Measurements from ENCODE around the gene DBH.

DBH gene

GRCh38 chr9:133693116-133693515 is 57.0 kb downstream of the DBH start:
- ChIA-PET CTCF (interaction anchor here (0.6 to 0.7 kb wide), 2 partner anchors 34 to 157 kb away, joined by 3 read pairs; no protein-coding TSS in a partner anchor), POLR2A (ENCODE audit: low non-redundant PET) (no interaction called here)
- DNase-seq (ENCODE audit: low spot score), result no peak
- TF ChIP-seq CTCF (conservative IDR thresholded peaks at IDR 0.05; ENCODE audit: low read depth), result no peak
- no peak overlapping the region for H3K27ac ChIP-seq

- no peak for TF ChIP-seq CTCF (conservative IDR thresholded peaks at IDR 0.05; ENCODE audit: low read depth)
- ChIA-PET POLR2A (ENCODE audit: low non-redundant PET) (no interaction called here), CTCF (interaction anchor here (0.7 kb wide), 2 partner anchors 33 to 58 kb away, joined by 3 read pairs; no protein-coding TSS in a partner anchor)
- no peak overlapping the region for H3K27ac ChIP-seq
- DNase-seq (ENCODE audit: low spot score), result no peak
These were observed 57.8 kb downstream of the DBH start for GRCh38 chr9:133693703-133694529.

- DNase-seq (ENCODE audit: low spot score), result no peak
- CTCF ChIA-PET, result interaction anchor here (0.7 kb wide), 1 partner anchor 59 kb away, joined by 3 read pairs; no protein-coding TSS in a partner anchor
- H3K27ac ChIP-seq, result no peak overlapping the region
- POLR2A ChIA-PET (ENCODE audit: low non-redundant PET), result no interaction called here
- no peak for TF ChIP-seq CTCF (conservative IDR thresholded peaks at IDR 0.05; ENCODE audit: low read depth)
These were observed 58.5 kb downstream of the DBH start for GRCh38 chr9:133694686-133695085.

- H3K27ac ChIP-seq, result no peak overlapping the region
- TF ChIP-seq CTCF (conservative IDR thresholded peaks at IDR 0.05; ENCODE audit: low read depth), result no peak
- DNase-seq (ENCODE audit: low spot score), result no peak
- POLR2A ChIA-PET (ENCODE audit: low non-redundant PET), result no interaction called here
- CTCF ChIA-PET, result interaction anchor here (0.6 kb wide), 1 partner anchor 409 kb away, joined by 3 read pairs; no protein-coding TSS in a partner anchor
These were observed 59.9 kb downstream of the DBH start for GRCh38 chr9:133696071-133696472.

- DNase-seq (ENCODE audit: low spot score), result no peak
- H3K27ac ChIP-seq, result no peak overlapping the region
- TF ChIP-seq CTCF (conservative IDR thresholded peaks at IDR 0.05; ENCODE audit: low read depth), result no peak
- ChIA-PET POLR2A (ENCODE audit: low non-redundant PET) (no interaction called here), CTCF (no interaction called here)
These were observed 63.4 kb downstream of the DBH start for GRCh38 chr9:133699546-133699945.

- H3K27ac ChIP-seq, result no peak overlapping the region
- TF ChIP-seq CTCF (conservative IDR thresholded peaks at IDR 0.05; ENCODE audit: low read depth), result no peak
- no peak for DNase-seq (ENCODE audit: low spot score)
- POLR2A ChIA-PET (ENCODE audit: low non-redundant PET), result no interaction called here
- CTCF ChIA-PET, result interaction anchor here (0.5 kb wide), 1 partner anchor 108 kb away, joined by 3 read pairs; no protein-coding TSS in a partner anchor
These were observed 64.7 kb downstream of the DBH start for GRCh38 chr9:133700819-133701320.

Data from RWPE1 (cell line).